NOMO-1 (cell line): Measurements from ENCODE around the gene GEMIN7.
"Not testable (repeated sequence)": the region's sequence is repeated elsewhere in the genome, so short reads cannot be mapped to it uniquely, and the experiment has no call there.

Experiments
- DNase-seq, 2 experiments: peaks; one replicate each; lab custom pipeline; 2025; ENCODE audit not compliant: unreplicated experiment in 2 of 2; lab: John Stamatoyannopoulos, UW

The GEMIN7 gene

DNA sequence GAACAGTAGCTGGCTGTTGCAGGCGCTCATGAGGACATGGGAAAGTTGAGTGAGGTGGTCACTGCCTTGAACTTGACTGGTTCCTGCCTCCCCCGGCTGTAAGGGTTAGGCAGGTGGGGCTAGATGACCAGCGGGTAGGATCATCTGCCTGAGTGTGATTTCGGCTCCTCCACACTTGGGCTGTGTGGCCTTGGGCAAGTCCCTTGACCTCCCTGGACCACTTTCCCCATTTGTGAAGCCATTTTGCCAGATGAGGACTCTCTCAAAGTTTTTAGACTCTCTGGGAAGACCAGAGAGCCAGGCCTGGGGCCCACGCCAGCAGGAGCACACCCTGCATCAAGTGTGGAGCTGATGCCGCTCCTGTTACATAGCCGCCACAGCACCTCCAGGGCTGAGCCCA is 23.4 kb downstream of the GEMIN7 start:
- no peak for DNase-seq

GRCh38 chr19:45103156-45103507 is 24.1 kb downstream of the GEMIN7 start:
- no peak for DNase-seq

DNA sequence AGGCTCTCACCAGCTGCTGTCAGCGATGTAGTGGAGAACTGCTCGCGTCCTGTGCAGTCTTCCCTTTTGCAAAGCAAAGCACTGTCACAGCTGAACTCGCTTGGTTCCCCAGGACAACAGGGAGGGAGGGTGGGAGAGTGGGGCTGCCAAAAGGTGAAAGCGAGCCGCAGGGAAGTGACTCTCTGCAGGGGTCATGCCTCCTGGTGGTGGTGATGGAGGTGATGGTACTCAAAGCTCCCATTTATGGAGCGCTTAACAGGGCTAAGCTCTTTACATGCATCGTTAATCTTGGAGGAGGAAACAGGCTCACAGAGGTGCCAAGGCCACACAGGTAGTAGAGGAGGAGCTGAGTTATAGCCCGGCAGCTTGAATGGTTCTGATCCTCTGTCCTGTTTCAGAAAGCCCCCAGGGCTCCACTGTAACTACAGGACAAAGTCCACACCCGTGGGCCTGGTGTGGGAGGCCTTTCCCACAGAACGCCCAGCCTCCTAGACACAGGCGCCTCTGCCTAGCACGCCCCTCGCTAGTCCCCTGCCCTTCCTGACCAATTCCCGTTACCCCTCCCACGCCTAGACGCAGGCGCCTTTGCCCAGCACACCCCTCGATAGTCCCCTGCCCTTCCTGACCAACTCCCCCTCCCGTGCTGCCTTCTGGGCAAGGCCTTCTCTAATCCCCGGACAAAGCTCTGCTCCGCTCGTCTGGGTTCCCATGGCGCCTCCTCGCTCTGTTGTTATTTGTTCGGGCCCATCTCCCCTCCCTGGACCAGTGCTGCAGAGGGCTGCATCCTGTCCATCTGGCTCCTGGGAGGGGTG is 24.7 kb downstream of the GEMIN7 start:
- DNase-seq = no peak

DNA sequence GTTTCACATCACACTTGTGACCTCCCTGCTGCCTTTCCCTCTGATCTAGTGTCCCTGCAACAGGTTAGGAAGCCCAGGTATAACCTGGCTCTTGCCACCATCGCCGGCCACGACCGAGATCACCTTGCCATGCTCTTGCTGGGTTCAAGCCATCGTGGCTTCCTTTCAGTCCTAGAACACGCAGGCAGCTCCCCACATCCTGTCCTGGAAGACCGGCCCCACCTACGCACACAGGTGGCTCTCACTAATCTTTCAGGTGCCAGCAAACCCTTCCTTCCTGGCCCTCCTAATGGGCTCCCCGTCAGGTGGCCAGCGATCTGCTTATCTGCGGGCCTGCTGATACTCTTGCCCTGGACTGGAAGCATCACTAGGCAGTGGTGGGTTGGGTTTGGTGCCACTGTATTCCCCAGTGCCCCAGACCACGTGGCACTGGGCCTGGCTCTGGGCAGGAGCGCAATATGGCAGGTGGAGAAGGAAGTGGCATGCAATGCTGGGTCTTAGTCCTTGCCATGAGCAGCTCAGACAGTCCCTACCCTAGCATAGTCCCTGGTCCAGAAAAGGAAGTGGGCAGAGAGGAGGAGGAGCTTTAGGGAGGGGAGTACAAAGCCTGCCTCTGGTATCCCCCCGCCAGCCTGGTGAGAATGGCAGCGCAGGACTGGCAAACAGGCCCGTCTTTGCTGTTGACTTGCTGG is 25.7 kb downstream of the GEMIN7 start:
- DNase-seq = no peak

DNA sequence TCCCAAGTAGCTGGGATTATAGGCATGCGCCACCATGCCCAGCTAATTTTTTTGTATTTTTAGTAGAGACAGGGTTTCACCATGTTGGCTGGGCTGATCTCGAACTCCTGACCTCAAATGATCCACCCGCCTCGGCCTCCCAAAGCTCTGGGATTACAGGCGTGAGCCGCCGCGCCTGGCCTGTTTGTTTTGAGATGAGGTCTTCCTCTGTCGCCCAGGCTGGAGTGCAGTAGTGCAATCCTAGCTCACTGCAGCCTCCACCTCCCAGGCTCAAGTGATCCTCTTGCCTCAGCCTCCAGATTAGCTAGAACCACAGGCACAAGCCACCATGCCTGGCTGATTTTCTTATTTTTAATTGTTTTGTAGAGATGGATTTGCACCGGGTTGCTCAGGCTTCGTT is 27.3 kb downstream of the GEMIN7 start:
- not testable (repeated sequence) for DNase-seq

- DNase-seq = no peak
These were observed 28.6 kb downstream of the GEMIN7 start for GRCh38 chr19:45107621-45108150.

GRCh38 chr19:45110851-45111266 is 31.8 kb downstream of the GEMIN7 start:
- no peak for DNase-seq

DNA sequence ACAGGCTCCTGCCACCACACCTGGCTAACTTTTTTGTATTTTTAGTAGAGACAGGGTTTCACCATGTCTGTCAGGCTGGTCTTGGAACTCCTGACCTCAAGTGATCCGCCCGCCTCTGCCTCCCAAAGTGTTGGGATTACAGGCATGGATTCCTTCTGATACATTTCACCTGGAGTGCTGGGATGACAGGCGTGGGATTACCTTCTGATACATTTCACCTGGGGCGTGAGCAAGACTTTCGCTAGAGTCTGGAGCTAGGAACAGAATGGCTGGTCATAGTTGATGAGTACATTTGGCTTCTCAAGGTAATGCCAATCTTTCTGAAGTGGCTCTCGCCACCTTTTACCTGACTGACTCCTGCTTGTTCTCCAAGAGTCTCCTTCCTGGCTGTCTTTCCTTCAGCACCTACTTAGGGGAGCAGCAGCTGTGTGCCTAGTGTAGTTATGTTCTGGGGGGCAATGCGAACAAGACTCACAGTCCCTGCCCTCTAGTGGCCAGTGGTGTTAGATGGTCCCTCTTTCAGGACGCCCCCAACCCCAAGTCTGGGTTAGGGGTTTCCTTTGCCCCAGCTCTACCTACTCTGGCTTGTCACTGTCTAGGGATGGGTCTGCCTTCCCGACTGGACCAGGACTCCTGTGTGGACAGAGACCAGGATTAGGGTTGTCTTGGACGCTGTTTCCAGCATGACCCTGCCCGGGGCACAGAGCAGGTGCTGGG is 33.2 kb downstream of the GEMIN7 start:
- DNase-seq = no peak

DNA sequence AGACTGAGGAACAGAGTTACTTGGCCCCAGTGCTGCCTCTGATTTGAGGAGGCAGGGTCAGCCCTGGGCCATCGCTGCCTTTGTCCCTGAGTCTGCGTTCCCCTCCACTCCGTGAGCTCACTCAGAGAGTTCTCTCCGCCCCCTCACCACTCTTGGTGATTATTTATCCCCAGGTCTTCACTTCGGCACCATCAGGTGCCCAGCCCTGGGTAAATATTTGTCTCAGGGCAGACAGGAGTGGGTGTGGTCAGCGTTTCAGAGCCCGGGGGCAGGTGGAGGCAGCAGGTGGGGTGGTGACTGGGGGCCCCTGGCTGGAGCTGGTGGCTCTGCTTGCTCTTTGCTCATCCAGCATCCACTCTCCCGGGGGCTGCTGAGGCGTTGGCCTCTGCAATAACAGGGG is 34.6 kb downstream of the GEMIN7 start:
- no peak for DNase-seq

DNA sequence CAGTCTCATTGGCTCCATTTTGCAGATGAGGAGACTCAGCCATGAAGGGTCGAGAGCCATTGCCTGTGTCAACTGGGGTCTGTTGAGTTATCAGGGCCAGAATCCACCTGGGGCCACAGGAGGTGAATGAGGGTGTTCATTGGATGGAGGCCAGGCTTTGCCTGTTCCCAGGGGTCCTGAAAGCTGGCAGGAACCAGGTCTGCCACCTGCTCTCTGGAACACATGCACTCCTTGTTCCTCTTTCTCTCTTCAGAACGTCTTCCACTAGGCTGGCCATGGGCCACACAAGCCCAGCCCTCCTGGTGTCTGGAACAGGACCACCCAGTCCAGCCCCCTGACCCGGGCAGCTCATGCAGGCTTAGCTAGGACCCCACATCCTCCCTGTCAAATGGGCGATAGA is 35.1 kb downstream of the GEMIN7 start:
- no peak for DNase-seq

DNA sequence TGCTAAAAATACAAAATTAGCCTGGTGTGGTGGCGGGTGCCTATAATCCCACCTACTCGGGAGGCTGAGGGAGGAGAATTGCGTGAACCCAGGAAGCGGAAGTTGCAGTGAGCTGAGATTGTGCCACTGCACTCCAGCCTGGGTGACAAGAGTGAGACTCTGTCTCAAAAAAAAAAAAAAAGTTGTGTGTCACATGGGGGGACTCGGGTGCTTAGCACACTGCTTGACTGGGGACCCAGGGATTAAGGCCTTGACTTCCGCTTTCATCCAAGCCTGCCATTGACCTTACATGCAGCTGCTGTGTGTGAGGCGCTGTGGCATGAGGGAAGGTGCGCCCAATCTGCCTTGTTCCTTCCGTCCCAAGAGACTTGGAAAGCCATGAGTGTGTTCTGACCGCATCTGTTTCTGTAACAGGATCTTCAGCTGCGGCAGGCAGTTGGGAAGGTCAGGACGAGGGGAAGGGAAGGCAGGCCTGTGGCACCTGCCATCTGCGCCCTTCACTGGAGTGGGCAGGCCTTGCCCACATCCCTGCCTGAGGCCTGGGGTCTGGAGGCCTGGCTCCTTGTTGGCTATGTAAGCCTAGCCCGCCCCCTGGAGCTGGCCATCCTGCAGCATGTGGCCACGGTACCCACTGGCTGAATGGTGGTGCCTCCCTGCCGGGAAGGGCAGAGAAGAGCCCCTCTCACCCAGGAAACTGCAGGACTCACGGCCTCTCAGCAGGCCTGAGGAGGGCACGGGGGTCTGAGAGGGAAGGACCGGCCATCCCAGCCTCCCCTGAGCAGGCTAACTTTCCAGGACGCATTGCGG is 37.0 kb downstream of the GEMIN7 start:
- no peak for DNase-seq

- no peak for DNase-seq
These were observed 38.1 kb downstream of the GEMIN7 start for GRCh38 chr19:45117167-45117594.

- DNase-seq = no peak
These were observed 38.6 kb downstream of the GEMIN7 start for GRCh38 chr19:45117671-45118070.

DNA sequence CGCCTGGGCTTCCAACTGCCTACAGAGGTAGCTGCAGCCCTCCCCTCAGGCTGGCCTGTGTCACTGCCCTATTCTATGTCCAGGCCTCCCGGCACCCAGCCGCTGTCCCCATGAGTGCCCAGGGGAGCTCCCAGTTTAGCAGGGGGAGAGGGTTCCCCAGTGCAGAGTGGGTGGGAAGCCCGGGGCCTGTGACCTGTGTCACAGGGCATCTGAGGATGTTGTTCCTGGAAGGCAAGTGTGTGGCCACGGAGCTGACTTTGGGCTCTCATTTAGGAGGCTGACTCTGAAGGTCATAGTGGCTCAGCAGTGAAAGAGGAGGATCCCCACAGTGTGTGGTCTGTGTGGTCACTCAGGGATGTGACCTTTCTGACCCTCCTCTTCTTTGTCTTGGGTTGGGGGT is 39.0 kb downstream of the GEMIN7 start:
- DNase-seq = no peak

GRCh38 chr19:45118591-45119355 is 39.7 kb downstream of the GEMIN7 start:
- DNase-seq = not testable (repeated sequence)

DNA sequence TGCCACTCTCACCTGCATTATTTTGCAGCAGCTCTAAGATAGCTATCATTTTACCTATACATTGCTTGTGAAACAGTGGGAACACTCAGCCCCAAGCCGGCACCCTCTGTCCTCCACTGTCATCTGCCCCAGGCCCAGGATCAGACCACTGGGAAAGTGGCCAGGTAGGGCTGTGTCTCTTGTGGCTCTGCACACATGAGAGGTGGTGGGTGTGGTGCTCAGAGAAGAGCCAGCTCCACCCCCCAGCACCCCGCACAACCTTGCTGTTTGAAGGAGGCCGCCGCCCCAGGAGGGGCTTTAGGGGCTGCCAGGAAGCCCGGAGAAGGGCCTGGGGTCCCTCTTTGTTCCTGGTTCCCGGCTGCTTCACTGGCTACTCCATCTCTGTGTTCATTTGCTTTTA is 40.5 kb downstream of the GEMIN7 start:
- DNase-seq = no peak

DNA sequence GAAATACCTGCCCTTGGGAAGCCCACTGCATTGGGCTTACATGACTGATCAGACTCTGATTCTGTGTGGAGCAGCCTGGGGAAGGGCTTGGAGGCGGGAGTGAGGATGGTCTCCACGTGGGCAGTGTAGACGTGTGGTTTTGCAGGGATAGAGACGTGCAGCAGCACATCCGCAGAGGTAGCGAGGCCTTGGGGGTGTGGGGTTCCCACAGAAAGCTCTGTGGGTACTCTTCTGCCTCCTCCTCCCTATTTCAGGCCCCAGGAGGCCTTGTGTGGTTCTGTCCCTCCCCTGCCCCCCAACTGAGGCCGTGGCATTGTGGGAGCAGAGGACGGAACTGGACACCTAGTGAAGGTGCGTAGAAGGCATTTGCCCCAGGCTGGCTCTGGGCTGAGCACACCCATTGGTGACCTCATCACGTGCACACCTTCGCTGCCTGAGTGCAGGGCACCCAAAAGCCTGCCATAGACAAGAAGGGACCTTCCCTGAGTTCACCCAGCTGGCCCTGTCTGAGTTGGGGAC is 42.8 kb downstream of the GEMIN7 start:
- DNase-seq = no peak

DNA sequence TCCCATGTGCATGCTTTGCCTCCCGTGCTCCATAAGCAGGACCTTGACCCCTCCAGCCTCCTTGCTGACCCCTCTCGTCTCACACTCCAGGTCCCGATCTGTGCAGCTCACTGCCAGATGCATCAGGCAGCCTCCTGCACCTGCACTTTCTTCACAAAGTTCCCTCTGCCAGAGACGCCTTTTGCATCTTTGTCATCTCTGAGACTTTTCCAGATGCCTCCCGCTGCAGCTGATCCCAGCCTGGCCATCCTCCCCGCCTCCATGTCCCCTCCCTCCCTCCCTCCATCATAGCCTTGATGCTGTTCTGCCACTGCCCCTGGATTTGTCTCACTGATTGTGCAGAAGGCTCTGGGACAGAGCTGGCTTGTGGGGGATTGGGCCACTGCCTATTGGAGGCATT is 43.8 kb downstream of the GEMIN7 start:
- no peak for DNase-seq

GRCh38 chr19:45123440-45123850 is 44.4 kb downstream of the GEMIN7 start:
- DNase-seq = no peak

DNA sequence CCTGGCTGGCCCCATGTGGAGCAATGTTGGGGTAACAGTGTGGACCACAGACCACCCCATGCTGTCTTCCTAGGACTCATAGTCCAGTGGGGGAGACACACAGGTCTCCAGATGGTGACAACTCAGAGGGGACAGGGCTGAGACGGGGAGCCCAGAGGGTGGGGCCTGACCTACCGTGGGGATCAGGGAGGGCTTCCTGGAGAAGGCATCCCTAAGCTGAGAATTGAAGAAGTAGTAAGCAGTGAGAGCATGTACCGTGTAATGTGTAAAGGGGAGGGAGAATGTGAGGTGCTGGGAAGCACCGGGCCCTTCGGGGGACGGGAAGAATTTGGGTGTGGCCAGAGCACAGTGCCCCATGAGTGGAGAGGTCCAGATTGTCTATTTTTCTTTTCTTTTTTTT is 45.0 kb downstream of the GEMIN7 start:
- DNase-seq = no peak
